SK-N-SH treated with all-trans-retinoic acid at 6 μM for 48 hours (cell line): Measurements from ENCODE around the gene HLA-DRB5.

Experiments used
- ARNTL ChIP-seq: fragments of 450-650 bp; formaldehyde crosslinking; IDR thresholded peaks from 2 replicates; pipeline ENCODE4 v1.5.0; 2020; ENCODE audit warnings: low read depth, mild to moderate bottlenecking, moderate library complexity, borderline replicate concordance
- BACH2 ChIP-seq: fragments of 250-450 bp; sonication (Bioruptor Pico); IDR thresholded peaks from 2 replicates; pipeline ENCODE4 v1.9.0; 2021; ENCODE audit warnings: mild to moderate bottlenecking, borderline replicate concordance
- CREB5 ChIP-seq: fragments of 250-450 bp; sonication (Bioruptor Pico); IDR thresholded peaks from 2 replicates; pipeline ENCODE4 v1.5.1; 2020; ENCODE audit warnings: low read depth, mild to moderate bottlenecking, moderate library complexity
- CSDC2 ChIP-seq: fragments of 250-450 bp; sonication (Bioruptor Pico); IDR thresholded peaks from 2 replicates; pipeline ENCODE4 v1.5.0; 2020; ENCODE audit warnings: mild to moderate bottlenecking, moderate library complexity
- CSRNP3 ChIP-seq: fragments of 250-450 bp; sonication (Bioruptor Pico); IDR thresholded peaks from 2 replicates; pipeline ENCODE4 v1.5.1; 2021; ENCODE audit warnings: mild to moderate bottlenecking, moderate library complexity
- ESRRG ChIP-seq: fragments of 250-450 bp; sonication (Bioruptor Pico); IDR thresholded peaks from 2 replicates; pipeline ENCODE4 v1.6.1; 2021; ENCODE audit warnings: mild to moderate bottlenecking
- OSR1 ChIP-seq: fragments of 250-450 bp; sonication (Bioruptor Pico); IDR thresholded peaks from 2 replicates; pipeline ENCODE4 v1.8.0; 2022; ENCODE audit warnings: moderate library complexity, mild to moderate bottlenecking, inconsistent platforms
- PATZ1 ChIP-seq: fragments of 250-450 bp; sonication (Bioruptor Pico); IDR thresholded peaks from 2 replicates; pipeline ENCODE4 v1.8.0; 2020; ENCODE audit warnings: mild to moderate bottlenecking, moderate library complexity, borderline replicate concordance
- RARB ChIP-seq: fragments of 250-450 bp; sonication (Bioruptor Pico); IDR thresholded peaks from 2 replicates; pipeline ENCODE4 v1.8.0; 2021; ENCODE audit warnings: mild to moderate bottlenecking, moderate library complexity
- ZFP3 ChIP-seq: fragments of 250-450 bp; sonication (Bioruptor Pico); IDR thresholded peaks from 2 replicates; pipeline ENCODE4 v1.5.0; 2020; ENCODE audit warnings: mild to moderate bottlenecking, moderate library complexity
- ZFP30 ChIP-seq: fragments of 450-650 bp; formaldehyde crosslinking; IDR thresholded peaks from 2 replicates; pipeline ENCODE4 v1.5.0; 2022; ENCODE audit warnings: mild to moderate bottlenecking, moderate library complexity
- ZNF565 ChIP-seq: fragments of 450-650 bp; formaldehyde crosslinking; conservative IDR thresholded peaks from 2 replicates; pipeline ENCODE4 v1.5.0; 2020; ENCODE audit warnings: low read depth, mild to moderate bottlenecking, moderate library complexity
- ZNF70 ChIP-seq: fragments of 450-650 bp; formaldehyde crosslinking; IDR thresholded peaks from 2 replicates; pipeline ENCODE4 v1.5.0; 2020; ENCODE audit warnings: mild to moderate bottlenecking, moderate library complexity

GRCh38 chr6:32559747-32560146, 29.7 kb upstream of the HLA-DRB5 start:
- no peak for TF ChIP-seq OSR1 (CRISPR knock-in tag)
- no peak for TF ChIP-seq PATZ1 (CRISPR knock-in tag)
- no peak for TF ChIP-seq CSDC2 (CRISPR knock-in tag)
- no peak for TF ChIP-seq ZFP3 (CRISPR knock-in tag)
- no peak for TF ChIP-seq ZNF70
- TF ChIP-seq CREB5 (CRISPR knock-in tag): no peak
- TF ChIP-seq ZNF565 (CRISPR knock-in tag): no peak
- TF ChIP-seq ARNTL (CRISPR knock-in tag): no peak
- no peak for TF ChIP-seq ZFP30 (CRISPR knock-in tag)
- TF ChIP-seq RARB (CRISPR knock-in tag): no peak
- no peak for TF ChIP-seq ESRRG (CRISPR knock-in tag)
- no peak for TF ChIP-seq CSRNP3
- no peak for TF ChIP-seq BACH2 (CRISPR knock-in tag)
